Progenitor cell of endocrine pancreas (in vitro differentiated cells): ENCODE results near the gene SGPL1. TPM values are rescaled to one million over a fixed set of nuclear protein-coding genes. Genes with fewer than 3 reads are reported as not detected.

Experiments
- DNase-seq: peaks from one replicate; pipeline ENCODE4 v3.0.0; 2021; ENCODE audit warnings: low spot score; ENCODE audit not compliant: unreplicated experiment
- H3K27ac Mint-ChIP-seq: 2 replicates; pipeline ENCODE4 v1.8.0; 2021; ENCODE audit warnings: mild to moderate bottlenecking, moderate library complexity, mixed read lengths
- H3K27me3 Mint-ChIP-seq: 2 replicates; pipeline ENCODE4 v1.8.0; 2021; ENCODE audit warnings: mixed read lengths
- H3K36me3 Mint-ChIP-seq: 2 replicates; pipeline ENCODE4 v1.8.0; 2022; ENCODE audit warnings: mixed read lengths; ENCODE audit not compliant: insufficient read depth
- H3K4me1 Mint-ChIP-seq: 2 replicates; pipeline ENCODE4 v1.8.0; 2021; ENCODE audit warnings: low read depth, mixed read lengths
- H3K4me3 Mint-ChIP-seq: 2 replicates; pipeline ENCODE4 v1.8.0; 2021; ENCODE audit warnings: low read depth, mild to moderate bottlenecking, moderate library complexity, mixed read lengths
- H3K9me3 Mint-ChIP-seq: 2 replicates; pipeline ENCODE4 v1.8.0; 2021; ENCODE audit warnings: low read depth, mixed read lengths
- CTCF ChIP-seq: fragments of 200-600 bp; sonication (generic); IDR thresholded peaks from one replicate; pipeline ENCODE4 v1.5.0; 2021; ENCODE audit warnings: antibody characterized with exemption, mild to moderate bottlenecking; ENCODE audit not compliant: unreplicated experiment
- total RNA-seq: library from RNA; stranded (reverse); gene quantifications from 2 replicates; pipeline ENCODE4 v1.2.1, GENCODE V29; 2021

Gene SGPL1
- total RNA-seq, 1 donor from 2014 or later = 82.1 TPM

GRCh38 chr10:70803775-70804420 is 11.8 kb upstream of the SGPL1 start:
- no peak for TF ChIP-seq CTCF
- H3K4me1 Mint-ChIP-seq = no peaks in the 10 kb centered on the region
- peaks cover 6% of the 10 kb centered on the region for H3K27me3 Mint-ChIP-seq
- no peaks in the 10 kb centered on the region for H3K36me3 Mint-ChIP-seq
- no peak overlapping the region for H3K4me3 Mint-ChIP-seq
- no peak for DNase-seq
- H3K27ac Mint-ChIP-seq = no peak overlapping the region
- H3K9me3 Mint-ChIP-seq = no peaks in the 10 kb centered on the region

GRCh38 chr10:70804421-70804808 is 11.3 kb upstream of the SGPL1 start:
- peaks cover 3% of the 10 kb centered on the region for H3K27me3 Mint-ChIP-seq
- H3K36me3 Mint-ChIP-seq = no peaks in the 10 kb centered on the region
- H3K9me3 Mint-ChIP-seq = no peaks in the 10 kb centered on the region
- TF ChIP-seq CTCF = no peak
- no peak overlapping the region for H3K27ac Mint-ChIP-seq
- H3K4me3 Mint-ChIP-seq = no peak overlapping the region
- H3K4me1 Mint-ChIP-seq = no peaks in the 10 kb centered on the region
- DNase-seq = no peak

GRCh38 chr10:70805619-70806215 is 10.0 kb upstream of the SGPL1 start:
- no peak overlapping the region for H3K27ac Mint-ChIP-seq
- no peak for TF ChIP-seq CTCF
- no peak for DNase-seq
- no peaks in the 10 kb centered on the region for H3K9me3 Mint-ChIP-seq
- H3K36me3 Mint-ChIP-seq = no peaks in the 10 kb centered on the region
- H3K27me3 Mint-ChIP-seq = no peaks in the 10 kb centered on the region
- no peaks in the 10 kb centered on the region for H3K4me1 Mint-ChIP-seq
- H3K4me3 Mint-ChIP-seq = no peak overlapping the region

GRCh38 chr10:70806841-70807240 is 8.9 kb upstream of the SGPL1 start:
- TF ChIP-seq CTCF = no peak
- no peak overlapping the region for H3K4me3 Mint-ChIP-seq
- no peaks in the 10 kb centered on the region for H3K9me3 Mint-ChIP-seq
- H3K27me3 Mint-ChIP-seq = no peaks in the 10 kb centered on the region
- H3K4me1 Mint-ChIP-seq = no peaks in the 10 kb centered on the region
- no peak for DNase-seq
- no peak overlapping the region for H3K27ac Mint-ChIP-seq
- H3K36me3 Mint-ChIP-seq = no peaks in the 10 kb centered on the region

DNA sequence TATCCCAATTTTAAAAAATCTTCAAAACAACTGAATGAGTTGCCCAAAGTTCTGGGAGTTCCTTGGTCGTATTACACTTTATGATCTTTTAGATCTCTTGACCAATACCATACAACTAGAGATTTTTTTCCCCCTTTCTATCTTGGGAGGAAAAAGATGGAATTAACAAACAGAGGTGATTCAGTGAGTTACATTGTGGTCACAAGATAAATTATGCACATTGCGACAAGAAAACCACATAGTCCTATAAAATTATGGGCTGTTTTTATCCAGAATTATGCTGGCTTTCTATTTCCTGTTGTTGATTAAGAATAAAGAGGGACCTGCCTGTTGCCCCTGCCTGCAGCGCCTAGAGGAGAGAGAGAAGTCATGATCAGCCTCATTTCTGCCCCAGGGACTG is 8.2 kb upstream of the SGPL1 start:
- no peak overlapping the region for H3K27ac Mint-ChIP-seq
- DNase-seq = no peak
- no peaks in the 10 kb centered on the region for H3K4me1 Mint-ChIP-seq
- H3K4me3 Mint-ChIP-seq = no peak overlapping the region
- peaks cover 2% of the 10 kb centered on the region for H3K27me3 Mint-ChIP-seq
- TF ChIP-seq CTCF = no peak
- H3K36me3 Mint-ChIP-seq = no peaks in the 10 kb centered on the region
- H3K9me3 Mint-ChIP-seq = no peaks in the 10 kb centered on the region
